ENCODE results near the gene ZDHHC4.

ZDHHC4 gene

DNA sequence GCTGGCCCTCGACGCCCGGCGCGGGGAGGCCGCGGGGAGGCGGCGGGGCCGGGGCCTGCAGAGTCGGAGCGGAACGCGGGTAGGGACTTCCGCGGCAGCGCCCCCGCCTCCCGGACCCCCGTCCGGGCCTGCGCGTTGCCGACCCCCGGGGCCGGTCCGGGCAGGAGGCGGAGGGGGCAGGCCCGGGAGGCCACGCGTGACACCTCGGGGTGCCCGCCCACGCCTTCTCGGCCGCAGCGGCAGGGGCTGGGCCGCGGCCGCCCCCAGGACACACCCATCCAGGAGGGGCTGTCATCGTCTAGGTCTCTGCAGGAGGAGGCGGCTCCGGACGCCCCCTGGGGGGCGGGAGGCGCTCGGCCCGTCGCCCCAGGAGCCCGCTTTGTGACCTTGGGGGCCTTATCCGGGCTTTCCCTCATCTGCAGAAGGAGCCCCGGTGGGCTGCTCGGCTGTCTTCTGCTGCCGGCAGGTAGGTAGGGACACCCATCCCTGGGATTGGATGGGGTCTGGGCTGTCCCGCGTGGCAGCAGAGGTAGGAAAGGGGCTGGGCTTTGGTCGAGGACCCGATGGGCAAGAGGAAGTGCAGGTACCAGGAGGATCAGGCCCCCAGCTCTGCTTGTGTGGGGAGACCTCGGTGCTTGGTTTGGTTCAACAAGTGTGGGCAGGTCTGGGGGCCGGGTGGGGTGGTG, 60.4 kb downstream of the ZDHHC4 start:
- DNase-seq: peak in 1 of 2 experiments; percentile 58
